ENCODE data around the gene NOL12. TPM values are rescaled to one million over a fixed set of nuclear protein-coding genes. Genes with fewer than 3 reads are reported as not detected.
A peak's percentile ranks its signal among the peaks of the same experiment; 100 is the strongest.

Gene NOL12
- total RNA-seq, 1 donor from 2014 or later: 9.9 TPM

GRCh38 chr22:37734402-37734700 is 48.2 kb downstream of the NOL12 start:
- H3K36me3 Mint-ChIP-seq (ENCODE audit: unreplicated experiment): peaks cover 5% of the 10 kb centered on the region
- H3K9me3 Mint-ChIP-seq (ENCODE audit: unreplicated experiment): peaks cover 10% of the 10 kb centered on the region
- H3K27ac Mint-ChIP-seq (ENCODE audit: unreplicated experiment): no peak overlapping the region
- H3K4me1 Mint-ChIP-seq (ENCODE audit: low read depth, unreplicated experiment): peaks cover 9% of the 10 kb centered on the region
- TF ChIP-seq CTCF (IDR thresholded peaks at IDR 0.05; ENCODE audit: partially characterized antibody, unreplicated experiment): no peak
- H3K27me3 Mint-ChIP-seq (ENCODE audit: unreplicated experiment): peaks cover 11% of the 10 kb centered on the region
- DNase-seq: no peak
- no peak overlapping the region for H3K4me3 Mint-ChIP-seq (ENCODE audit: unreplicated experiment)

- peak overlapping the region; percentile 50 for H3K27ac Mint-ChIP-seq (ENCODE audit: unreplicated experiment)
- H3K27me3 Mint-ChIP-seq (ENCODE audit: unreplicated experiment): peaks cover 11% of the 10 kb centered on the region
- H3K36me3 Mint-ChIP-seq (ENCODE audit: unreplicated experiment): peaks cover 5% of the 10 kb centered on the region
- peaks cover 12% of the 10 kb centered on the region for H3K4me1 Mint-ChIP-seq (ENCODE audit: low read depth, unreplicated experiment)
- peak; percentile 71 for TF ChIP-seq CTCF (IDR thresholded peaks at IDR 0.05; ENCODE audit: partially characterized antibody, unreplicated experiment)
- H3K4me3 Mint-ChIP-seq (ENCODE audit: unreplicated experiment): no peak overlapping the region
- peak; percentile 85 for DNase-seq
- peaks cover 10% of the 10 kb centered on the region for H3K9me3 Mint-ChIP-seq (ENCODE audit: unreplicated experiment)
Measured at GRCh38 chr22:37734964-37735451, 48.9 kb downstream of the NOL12 start.

GRCh38 chr22:37739035-37739434 is 52.9 kb downstream of the NOL12 start:
- no peak for TF ChIP-seq CTCF (IDR thresholded peaks at IDR 0.05; ENCODE audit: partially characterized antibody, unreplicated experiment)
- Mint-ChIP-seq H3K36me3 (ENCODE audit: unreplicated experiment) (peaks cover 5% of the 10 kb centered on the region), H3K27me3 (ENCODE audit: unreplicated experiment) (peaks cover 7% of the 10 kb centered on the region), H3K4me1 (ENCODE audit: low read depth, unreplicated experiment) (peaks cover 10% of the 10 kb centered on the region), H3K9me3 (ENCODE audit: unreplicated experiment) (peaks cover 10% of the 10 kb centered on the region), H3K27ac (ENCODE audit: unreplicated experiment) (peak overlapping the region; percentile 83), H3K4me3 (ENCODE audit: unreplicated experiment) (peak overlapping the region; percentile 61)
- peak; percentile 70 for DNase-seq

- Mint-ChIP-seq H3K27me3 (ENCODE audit: unreplicated experiment) (peaks cover 7% of the 10 kb centered on the region), H3K36me3 (ENCODE audit: unreplicated experiment) (peaks cover 5% of the 10 kb centered on the region), H3K27ac (ENCODE audit: unreplicated experiment) (no peak overlapping the region), H3K9me3 (ENCODE audit: unreplicated experiment) (peaks cover 10% of the 10 kb centered on the region), H3K4me3 (ENCODE audit: unreplicated experiment) (peak overlapping the region; percentile 55), H3K4me1 (ENCODE audit: low read depth, unreplicated experiment) (peaks cover 10% of the 10 kb centered on the region)
- no peak for DNase-seq
- no peak for TF ChIP-seq CTCF (IDR thresholded peaks at IDR 0.05; ENCODE audit: partially characterized antibody, unreplicated experiment)
Measured at GRCh38 chr22:37739611-37740049, 53.5 kb downstream of the NOL12 start.

GRCh38 chr22:37740455-37741311 is 54.5 kb downstream of the NOL12 start:
- Mint-ChIP-seq H3K27me3 (ENCODE audit: unreplicated experiment) (peaks cover 9% of the 10 kb centered on the region), H3K4me3 (ENCODE audit: unreplicated experiment) (no peak overlapping the region)

More at GRCh38 chr22:37740455-37741311, 54.5 kb downstream of the NOL12 start:
- no peak for TF ChIP-seq CTCF (IDR thresholded peaks at IDR 0.05; ENCODE audit: partially characterized antibody, unreplicated experiment)
- Mint-ChIP-seq H3K36me3 (ENCODE audit: unreplicated experiment) (peaks cover 5% of the 10 kb centered on the region), H3K4me1 (ENCODE audit: low read depth, unreplicated experiment) (peaks cover 9% of the 10 kb centered on the region), H3K9me3 (ENCODE audit: unreplicated experiment) (peaks cover 14% of the 10 kb centered on the region), H3K27ac (ENCODE audit: unreplicated experiment) (no peak overlapping the region)
- DNase-seq: no peak

Measured in glutamatergic neuron (in vitro differentiated cells).